NOMO-1 treated with dmso at 0.1 percent for 144 hours (cell line): Measurements from ENCODE around the gene GRK2.

ENCODE experiments used
- DNase-seq: peaks from one replicate; lab custom pipeline; 2025; ENCODE audit not compliant: unreplicated experiment; lab: John Stamatoyannopoulos, UW

GRK2 gene

GRCh38 chr11:67293090-67293489, 26.8 kb downstream of the GRK2 start:
- no peak for DNase-seq

DNA sequence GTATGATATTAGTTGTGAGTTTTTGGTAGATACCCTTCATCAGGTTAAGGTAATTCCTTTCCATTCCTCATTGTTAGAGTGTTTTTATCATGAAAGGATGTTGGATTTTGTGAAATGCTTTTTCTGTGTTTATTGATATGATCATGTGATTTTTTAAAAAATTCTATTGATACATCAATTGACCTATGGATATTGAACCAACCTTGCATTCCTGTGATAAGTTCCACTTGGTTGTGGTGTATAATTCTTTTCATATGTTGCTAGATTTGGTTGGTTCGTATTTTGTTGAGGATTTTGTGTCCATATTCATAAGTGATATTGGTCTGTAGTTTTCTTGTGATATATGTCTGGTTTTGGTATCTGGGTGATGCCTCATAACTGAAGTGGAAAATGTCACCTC, 29.6 kb downstream of the GRK2 start:
- no peak for DNase-seq

DNA sequence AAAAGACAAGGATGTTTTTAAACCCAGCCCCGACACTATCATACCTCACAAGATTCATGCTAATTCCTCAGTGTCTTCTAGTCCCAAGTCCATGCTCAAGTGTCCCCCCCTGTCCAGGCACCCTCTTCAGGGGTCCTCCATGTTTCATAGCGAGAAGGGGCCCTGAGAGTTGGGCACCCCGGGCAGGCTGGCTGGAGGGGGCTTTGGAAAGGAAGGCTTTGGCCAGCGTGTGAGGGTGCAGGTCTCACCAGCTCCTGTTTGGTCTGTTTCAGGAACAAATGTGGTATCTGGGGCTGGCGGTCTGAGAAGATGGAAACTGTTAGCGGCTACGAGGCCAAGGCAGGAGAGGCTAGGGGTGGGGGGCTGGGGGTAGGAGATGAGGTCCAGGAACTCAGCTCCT, 32.5 kb downstream of the GRK2 start:
- no peak for DNase-seq

DNA sequence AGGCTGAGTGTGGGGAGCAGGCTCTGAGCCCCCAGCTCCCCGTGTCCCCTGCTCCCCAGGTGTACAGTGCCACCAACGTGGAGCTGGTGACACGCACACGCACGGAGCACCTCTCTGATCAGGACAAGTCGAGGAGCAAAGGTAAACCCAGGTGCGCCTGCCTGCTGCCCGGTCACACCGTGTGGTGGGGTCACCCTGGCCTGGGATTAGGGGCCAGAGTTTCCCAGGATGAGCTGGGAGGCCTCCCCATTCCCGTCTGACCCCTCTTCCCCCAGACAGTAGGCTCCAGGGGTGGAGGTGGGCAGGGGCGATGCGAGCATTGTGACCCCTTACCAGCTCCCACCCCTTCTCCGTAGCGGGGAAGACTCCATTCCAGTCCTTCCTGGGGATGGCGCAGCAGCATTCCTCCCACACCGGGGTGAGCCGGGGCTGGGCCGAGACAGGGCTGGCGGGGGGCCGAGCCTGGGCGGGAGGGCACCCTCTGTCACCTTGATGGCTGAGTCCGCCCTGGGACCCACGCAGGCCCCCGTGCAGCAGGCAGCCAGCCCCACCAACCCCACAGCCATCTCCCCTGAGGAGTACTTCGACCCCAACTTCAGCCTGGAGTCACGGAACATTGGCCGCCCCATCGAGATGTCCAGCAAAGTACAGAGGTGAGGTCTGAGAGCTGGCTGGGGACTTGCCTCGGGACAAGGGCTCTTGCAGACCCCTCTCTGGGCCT, 33.4 kb downstream of the GRK2 start:
- no peak for DNase-seq

- DNase-seq: no peak
Observed at GRCh38 chr11:67300256-67300755, 34.0 kb downstream of the GRK2 start.

DNA sequence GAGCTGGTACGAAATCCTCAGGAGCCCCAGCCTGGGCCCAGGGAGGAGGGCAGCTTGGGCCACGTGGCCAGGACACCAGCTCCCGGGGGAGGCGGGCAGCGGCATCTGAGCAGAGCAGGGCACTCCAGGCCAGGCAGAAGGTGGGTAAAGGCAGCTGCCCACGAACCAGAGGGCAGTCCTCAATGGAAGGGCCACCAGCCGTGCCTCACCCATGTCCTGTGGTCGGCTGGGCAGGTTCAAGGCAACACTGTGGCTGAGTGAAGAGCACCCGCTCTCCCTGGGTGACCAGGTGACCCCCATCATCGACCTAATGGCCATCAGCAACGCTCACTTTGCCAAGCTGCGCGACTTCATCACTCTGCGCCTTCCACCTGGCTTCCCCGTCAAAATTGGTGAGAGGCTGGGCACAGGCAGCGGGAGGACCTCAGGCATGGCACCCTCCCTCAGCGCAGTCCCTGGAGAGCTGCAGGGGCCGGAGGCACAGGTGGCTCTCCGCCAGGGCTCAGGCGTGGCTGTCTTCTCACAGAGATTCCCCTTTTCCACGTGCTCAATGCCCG, 34.6 kb downstream of the GRK2 start:
- DNase-seq: no peak

- no peak for DNase-seq
Observed at GRCh38 chr11:67301313-67301921, 35.1 kb downstream of the GRK2 start.

DNA sequence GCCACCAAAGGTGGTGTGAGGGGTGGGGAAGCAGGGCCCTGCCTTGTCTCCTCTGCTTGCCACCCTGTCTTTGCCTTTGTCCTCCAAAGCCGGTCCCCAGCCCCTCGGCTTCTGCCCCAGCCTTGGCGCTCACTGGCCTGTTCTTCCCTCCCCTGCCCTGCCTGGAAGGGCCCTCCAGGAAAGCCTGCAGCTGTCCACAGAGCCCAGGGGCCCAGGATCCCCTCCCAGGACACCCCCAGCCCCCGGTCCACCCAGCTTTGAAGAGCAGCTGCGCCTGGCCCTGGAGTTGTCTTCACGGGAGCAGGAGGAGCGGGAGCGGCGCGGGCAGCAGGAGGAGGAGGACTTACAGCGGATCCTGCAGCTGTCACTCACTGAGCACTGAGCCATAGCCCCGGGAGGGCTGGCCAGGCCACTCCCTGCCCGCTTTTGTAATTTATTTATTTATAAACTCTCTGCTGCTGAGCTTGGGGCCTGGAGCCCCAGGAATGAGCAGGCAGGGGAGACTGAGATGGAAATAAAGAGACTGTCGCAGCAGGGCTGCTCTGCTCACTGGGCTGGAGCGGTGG, 35.8 kb downstream of the GRK2 start:
- DNase-seq: peak; percentile 16

DNA sequence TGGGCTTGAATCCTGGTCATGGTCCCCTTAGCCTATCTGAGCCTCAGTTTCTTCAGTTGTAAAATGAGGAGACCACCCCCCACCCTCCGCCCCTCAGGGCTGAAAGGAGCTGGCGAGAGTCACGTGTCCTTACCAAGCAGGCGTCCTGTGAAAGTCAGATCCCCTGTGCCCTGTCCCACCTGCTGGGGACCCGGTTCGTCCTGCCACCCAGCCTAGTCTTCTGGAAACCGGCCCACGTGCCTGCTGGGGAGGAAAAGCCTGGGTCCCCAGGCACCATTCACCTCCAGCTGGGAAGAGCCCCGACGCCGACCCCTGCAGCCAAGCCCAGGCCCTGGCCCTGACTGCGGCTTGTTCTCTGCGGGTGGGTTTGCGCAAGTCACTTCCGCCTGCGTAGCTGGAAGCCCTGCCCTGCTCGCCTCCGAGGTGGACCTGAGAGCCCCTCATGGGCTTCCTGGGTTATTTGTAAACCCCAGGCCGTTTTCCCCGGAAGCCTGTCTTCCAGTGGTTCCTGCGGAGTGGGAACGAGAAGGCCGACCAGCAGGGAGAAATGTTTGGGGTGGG, 36.4 kb downstream of the GRK2 start:
- peak; percentile 74 for DNase-seq

DNA sequence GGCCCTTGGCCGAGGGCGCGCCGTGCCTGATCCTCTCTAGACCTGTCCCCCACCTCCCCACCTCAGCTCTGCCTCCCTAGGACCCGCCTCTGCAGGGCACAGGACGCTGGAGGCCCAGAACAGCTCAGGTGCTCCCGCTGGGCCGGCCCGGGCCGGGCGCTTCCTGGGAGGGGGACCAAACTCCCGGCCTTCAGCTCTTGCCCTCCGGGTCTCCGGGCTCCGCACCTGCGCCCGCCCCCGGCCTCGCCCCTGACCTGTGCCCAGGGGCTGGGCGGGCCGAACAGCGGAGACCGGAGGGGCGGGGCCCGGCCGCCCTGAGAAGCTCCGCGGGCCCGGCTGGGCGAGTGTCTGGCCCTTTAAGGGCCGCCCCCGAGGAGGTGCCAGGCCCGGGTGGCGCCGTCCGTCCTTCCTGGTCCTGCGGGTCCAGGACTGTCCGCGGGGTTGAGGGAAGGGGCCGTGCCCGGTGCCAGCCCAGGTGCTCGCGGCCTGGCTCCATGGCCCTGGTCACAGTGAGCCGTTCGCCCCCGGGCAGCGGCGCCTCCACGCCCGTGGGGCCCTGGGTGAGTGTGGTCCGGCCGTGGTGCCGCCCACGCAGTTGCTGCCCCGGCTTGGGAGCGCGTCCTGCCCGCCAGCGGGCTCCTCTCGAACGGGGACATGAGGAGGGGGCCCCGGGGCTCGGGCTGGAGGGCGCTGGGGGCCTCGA, 37.0 kb downstream of the GRK2 start, which contains the start of gene SSH3:
Gene SSH3, plus strand, starts transcription at position 399 of the 703 bp plus-strand sequence. Its CDS starts 96 bp downstream, at position 495.
- DNase-seq: peak; percentile 67

- DNase-seq: no peak
Observed at GRCh38 chr11:67303835-67304411, 37.6 kb downstream of the GRK2 start.

DNA sequence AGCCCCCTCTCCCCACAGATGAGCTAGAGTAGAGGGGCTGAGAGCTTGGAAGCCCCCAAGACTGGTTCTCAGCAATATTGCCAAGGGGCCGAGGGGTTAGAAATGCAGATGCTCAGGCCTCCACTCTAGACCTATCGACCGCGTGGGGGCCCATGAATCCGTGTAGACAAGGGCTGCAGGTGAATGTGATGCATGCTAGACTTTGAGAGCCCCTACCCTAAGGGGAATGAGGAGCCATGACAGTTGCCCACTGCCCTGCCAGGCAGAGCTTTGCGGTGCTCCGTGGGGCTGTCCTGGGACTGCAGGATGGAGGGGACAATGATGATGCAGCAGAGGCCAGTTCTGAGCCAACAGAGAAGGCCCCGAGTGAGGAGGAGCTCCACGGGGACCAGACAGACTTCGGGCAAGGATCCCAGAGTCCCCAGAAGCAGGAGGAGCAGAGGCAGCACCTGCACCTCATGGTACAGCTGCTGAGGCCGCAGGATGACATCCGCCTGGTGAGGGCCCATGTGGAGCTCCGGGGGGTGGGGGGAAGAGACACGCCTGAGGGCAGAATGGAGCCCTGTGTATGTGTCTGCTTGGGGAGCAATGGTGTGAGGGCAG, 38.3 kb downstream of the GRK2 start:
- DNase-seq: no peak

DNA sequence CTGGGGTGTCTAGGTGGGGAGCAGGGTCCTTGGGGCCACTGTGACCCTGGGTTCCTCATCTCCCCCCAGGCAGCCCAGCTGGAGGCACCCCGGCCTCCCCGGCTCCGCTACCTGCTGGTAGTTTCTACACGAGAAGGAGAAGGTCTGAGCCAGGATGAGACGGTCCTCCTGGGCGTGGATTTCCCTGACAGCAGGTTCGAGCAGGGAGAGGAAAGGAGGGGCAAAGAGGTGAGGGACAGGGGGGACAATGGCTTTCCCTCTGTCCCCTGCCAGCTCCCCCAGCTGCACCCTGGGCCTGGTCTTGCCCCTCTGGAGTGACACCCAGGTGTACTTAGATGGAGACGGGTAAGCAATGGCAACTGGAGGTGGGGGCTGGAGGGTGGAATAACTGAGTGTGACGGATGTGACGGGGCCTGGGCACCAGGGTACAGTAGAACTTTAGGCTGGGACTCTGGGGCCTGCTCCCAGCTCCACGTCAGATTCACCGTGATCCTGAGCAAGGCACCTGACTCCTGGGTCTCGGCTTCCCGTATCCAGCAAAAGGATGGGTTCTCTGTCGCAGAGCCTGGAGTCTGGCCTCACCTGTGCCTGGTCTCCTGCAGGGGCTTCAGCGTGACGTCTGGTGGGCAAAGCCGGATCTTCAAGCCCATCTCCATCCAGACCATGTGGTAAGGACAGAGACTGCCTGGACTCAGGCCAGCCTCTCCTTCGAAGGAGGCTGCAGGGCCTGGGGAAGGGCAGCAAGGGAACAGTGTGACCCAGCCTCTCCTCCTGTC, 40.7 kb downstream of the GRK2 start:
- DNase-seq: no peak

GRCh38 chr11:67307545-67308001, 41.3 kb downstream of the GRK2 start:
- no peak for DNase-seq

DNA sequence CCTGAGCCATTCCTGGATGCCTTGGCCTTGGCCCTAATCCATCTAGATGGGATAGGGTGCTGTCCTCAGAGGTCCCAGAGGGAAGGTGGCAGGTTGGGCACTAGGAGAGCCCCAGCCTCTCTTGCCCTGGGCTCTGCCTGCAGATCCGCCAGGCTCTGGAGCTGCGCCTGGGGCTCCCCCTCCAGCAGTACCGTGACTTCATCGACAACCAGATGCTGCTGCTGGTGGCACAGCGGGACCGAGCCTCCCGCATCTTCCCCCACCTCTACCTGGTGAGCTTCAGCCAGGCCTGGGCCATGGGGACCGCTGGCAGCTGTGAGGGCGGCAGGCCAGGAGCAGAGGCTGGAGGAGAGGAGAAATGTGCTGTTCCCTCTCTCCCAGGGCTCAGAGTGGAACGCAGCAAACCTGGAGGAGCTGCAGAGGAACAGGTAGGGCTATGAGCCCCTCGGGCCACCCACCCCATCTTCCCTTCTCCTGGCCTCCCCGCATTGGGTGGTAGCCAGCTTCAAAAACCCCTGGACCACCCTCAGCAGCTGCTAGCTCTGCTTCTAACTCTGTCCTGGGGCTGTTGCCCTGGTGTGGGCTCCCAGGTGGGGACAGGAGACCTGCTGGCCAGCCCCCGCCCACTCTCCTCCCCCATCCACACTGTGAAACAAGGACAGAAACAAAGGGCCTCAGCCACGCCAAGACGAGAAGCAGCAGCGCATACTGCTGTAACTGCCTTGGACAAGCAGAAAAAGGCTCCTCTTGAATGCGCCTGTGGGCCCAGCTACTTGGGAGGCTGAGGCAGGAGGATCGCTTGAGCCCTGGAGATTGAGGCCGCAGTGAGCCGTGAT, 42.0 kb downstream of the GRK2 start:
- no peak for DNase-seq

- DNase-seq: no peak
Observed at GRCh38 chr11:67309166-67309565, 42.9 kb downstream of the GRK2 start.

- no peak for DNase-seq
Observed at GRCh38 chr11:67309661-67310061, 43.4 kb downstream of the GRK2 start.

DNA sequence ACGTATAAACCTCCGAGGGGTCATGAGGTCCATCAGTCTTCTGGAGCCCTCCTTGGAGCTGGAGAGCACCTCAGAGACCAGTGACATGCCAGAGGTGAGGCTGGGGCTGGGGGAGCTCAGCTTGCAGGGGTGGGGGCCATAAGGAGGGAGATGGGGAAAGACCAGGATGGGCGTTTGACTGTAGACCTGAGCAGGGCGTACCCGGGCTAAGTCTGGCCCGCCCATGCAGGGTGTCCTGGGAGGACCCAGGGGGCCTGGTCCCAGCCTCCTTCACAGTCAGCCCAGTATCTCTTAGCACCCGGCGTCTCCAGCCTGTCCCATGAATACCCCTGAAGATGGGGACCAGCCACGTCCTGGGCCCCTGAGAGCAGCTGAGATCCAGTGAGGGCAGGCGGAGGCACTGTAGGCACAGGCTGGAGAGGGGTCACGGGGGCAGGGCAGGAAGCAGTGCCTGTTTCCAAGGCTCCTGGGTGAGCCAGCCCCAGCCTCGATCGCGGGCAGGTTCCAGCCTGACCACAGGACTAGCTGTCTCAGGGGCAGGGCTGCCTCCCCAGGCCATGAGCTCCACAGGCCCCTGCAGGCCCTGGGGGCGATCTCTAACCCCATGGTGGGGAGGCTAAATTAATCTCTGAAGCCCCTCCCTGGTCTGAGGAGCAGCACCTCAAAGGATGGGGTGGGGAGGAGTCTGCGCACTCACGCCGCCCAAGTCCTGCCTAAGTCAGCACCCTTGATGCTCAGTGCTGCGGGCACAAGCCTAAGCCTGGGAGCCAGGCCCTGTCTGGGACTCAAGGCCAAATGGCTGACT, 44.2 kb downstream of the GRK2 start:
- DNase-seq: no peak
